ENCODE data around the gene NME3. TPM values are rescaled to one million over a fixed set of nuclear protein-coding genes. Genes with fewer than 3 reads are reported as not detected.

NME3 gene
- total and polyA plus RNA-seq, 2 of the 4 experiments (the other 2 are of a cell fraction): 12.7 to 41.2 TPM

DNA sequence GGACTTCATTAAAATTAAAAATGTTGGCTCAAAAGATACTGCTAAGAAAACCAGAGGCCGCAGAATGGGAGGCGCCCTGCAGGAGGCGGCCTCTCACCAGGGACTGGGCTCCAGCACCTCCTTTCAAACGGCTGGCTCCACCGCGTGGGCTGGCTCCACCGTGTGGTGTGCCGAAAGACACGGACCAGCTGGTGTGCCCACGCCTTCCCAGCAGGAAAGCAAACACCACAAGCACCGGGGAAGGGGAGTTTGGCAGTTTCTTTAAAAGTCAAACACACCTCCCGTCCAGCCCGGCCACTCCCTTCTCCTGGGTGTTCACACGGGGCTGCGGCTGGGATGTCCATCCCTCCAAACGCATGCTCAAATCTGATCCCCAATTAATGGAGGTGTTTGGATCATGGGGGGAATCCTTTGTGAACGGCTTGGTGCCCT is 41.4 kb upstream of the NME3 start:
- no peak overlapping the region for H3K23ac ChIP-seq (ENCODE audit: low read depth, low read length)
- no peak overlapping the region for H4K91ac ChIP-seq (ENCODE audit: insufficient read depth, low read depth, low read length)
- no CpG with 5 or more reads among the region's 17 CpGs for WGBS, 2 experiments (ENCODE audit: extremely low coverage in 2 of 2, insufficient read length in 1 of 2)
- H3K79me1 ChIP-seq (ENCODE audit: low read depth in 1 of 2, low read length in 2 of 2): 0 out of 4 replicates have a peak, but pooled peaks cover 0 to 2% of the 10 kb centered on the region in 2 experiments
- H4K20me1 ChIP-seq (ENCODE audit: insufficient read depth, low read length): no peaks in the 10 kb centered on the region
- no peaks in the 10 kb centered on the region for H3K27me3 ChIP-seq (ENCODE audit: control insufficient read depth, insufficient read depth, low read length)
- dilution Hi-C loops (cut with HindIII; ENCODE audit: low sequenced_read_pairs, unreplicated experiment): no loop called here
- peaks cover 4% of the 10 kb centered on the region; the same call in 1 of the 2 replicates for H3K4me1 ChIP-seq (ENCODE audit: control insufficient read depth, insufficient read depth, low read length)
- CTCF ChIA-PET: interaction anchor here (0.7 to 0.8 kb wide), 2 partner anchors 130 to 152 kb away, joined by 3 to 4 read pairs; partner anchors contain the start of genes MSRB1 and RPS2
- POLR2A ChIA-PET (ENCODE audit: unreplicated experiment): no interaction called here
- H2BK20ac ChIP-seq (ENCODE audit: low read depth, low read length): no peak overlapping the region
- H3K9me1 ChIP-seq (ENCODE audit: insufficient read depth, low read length): peaks cover 2% of the 10 kb centered on the region; the same call in 1 of the 2 replicates
- H4K8ac ChIP-seq (ENCODE audit: low read depth in 2 of 2, low read length in 2 of 2): peak overlapping the region in 1 of 2 experiments; percentile 8; a peak in 1 of 4 replicates
- no peak overlapping the region for H3K56ac ChIP-seq (ENCODE audit: extremely low read depth, insufficient read depth, low read length)
- H3K18ac ChIP-seq (ENCODE audit: low read depth, low read length): no peak overlapping the region
- H3K36me3 ChIP-seq (ENCODE audit: control insufficient read depth, insufficient read depth, low read length): peaks cover 23% of the 10 kb centered on the region; the same call in 1 of the 2 replicates
- H2AK9ac ChIP-seq (replicated peaks; ENCODE audit: low read depth, low read length, poor library complexity): peak overlapping the region; percentile 25
- peak; percentile 85 for DNase-seq
- no peak overlapping the region for H4K5ac ChIP-seq (ENCODE audit: low read depth, low read length)
- in situ Hi-C loops (cut with MboI; ENCODE audit: low sequenced_read_pairs): no loop called here
- peak overlapping the region; percentile 84 for H2AFZ ChIP-seq (replicated peaks; ENCODE audit: low read length, poor library complexity)
- H2AK5ac ChIP-seq (ENCODE audit: low read depth, low read length): 0 out of 2 replicates have a peak overlapping the region, but pooled peaks have one; percentile 3
- H3K4me2 ChIP-seq (ENCODE audit: low read depth, low read length): peak overlapping the region; percentile 65
- peak; percentile 100 for ATAC-seq (ENCODE audit: low read depth)
- peak overlapping the region; percentile 9; the same call in 1 of the 2 replicates for H3K4ac ChIP-seq (ENCODE audit: low read depth, low read length)
- H2BK120ac ChIP-seq (ENCODE audit: low read depth, low read length): no peak overlapping the region
- intact Hi-C loops (cut with micrococcal nuclease): loop anchor here (1.0 kb wide), 1 partner anchor 117 kb away; no protein-coding TSS in a partner anchor
- no peak overlapping the region for H2BK15ac ChIP-seq (ENCODE audit: low read depth, low read length)
- H3K9me3 ChIP-seq (ENCODE audit: control insufficient read depth, insufficient read depth, low read length): no peaks in the 10 kb centered on the region
- no TSS peak for BruUV-seq (replicated peaks)
- H3K4me3 ChIP-seq (ENCODE audit: insufficient read depth, low read depth, low read length): no peak overlapping the region
- H3K9ac ChIP-seq (ENCODE audit: low read depth, low read length): no peak overlapping the region
- peak overlapping the region; percentile 19; the same call in 1 of the 2 replicates for H3K27ac ChIP-seq (ENCODE audit: insufficient read depth, low read length)
- no peak overlapping the region for H3K14ac ChIP-seq (replicated peaks; ENCODE audit: low read depth, low read length)
- H2BK5ac ChIP-seq (ENCODE audit: low read depth, low read length, poor library complexity, severe bottlenecking): no peak overlapping the region
- TF ChIP-seq ELK1 (IDR thresholded peaks at IDR 0.05; ENCODE audit: borderline replicate concordance, low read depth, low read length) (no peak), NFE2L2 (IDR thresholded peaks at IDR 0.05; ENCODE audit: low read depth, low read length) (no peak), SMC3 (IDR thresholded peaks at IDR 0.05; ENCODE audit: low read depth, low read length) (peak; percentile 57), MAZ (IDR thresholded peaks at IDR 0.05; ENCODE audit: borderline replicate concordance, low read depth, low read length) (peak; percentile 30; the same call in 1 of the 2 replicates), CHD1 (IDR thresholded peaks at IDR 0.05; ENCODE audit: low read depth, low read length) (no peak), MAFK (IDR thresholded peaks at IDR 0.05; ENCODE audit: low read depth, low read length) (no peak), BHLHE40 (IDR thresholded peaks at IDR 0.05; ENCODE audit: low read depth, low read length) (peak; percentile 32; the same call in 1 of the 2 replicates), MXI1 (IDR thresholded peaks at IDR 0.05; ENCODE audit: borderline replicate concordance, low read depth, low read length) (peak; percentile 96), POLR2A (IDR thresholded peaks at IDR 0.05; ENCODE audit: low read depth, low read length) (no peak), RCOR1 (IDR thresholded peaks at IDR 0.05; ENCODE audit: insufficient replicate concordance, low read length) (no peak), CEBPB (IDR thresholded peaks at IDR 0.05; ENCODE audit: low read depth, low read length) (no peak), FOS (IDR thresholded peaks at IDR 0.05; ENCODE audit: low read depth, low read length) (no peak), RFX5 (IDR thresholded peaks at IDR 0.05; ENCODE audit: low read depth, low read length) (no peak)
- TF ChIP-seq, protein P1, sequence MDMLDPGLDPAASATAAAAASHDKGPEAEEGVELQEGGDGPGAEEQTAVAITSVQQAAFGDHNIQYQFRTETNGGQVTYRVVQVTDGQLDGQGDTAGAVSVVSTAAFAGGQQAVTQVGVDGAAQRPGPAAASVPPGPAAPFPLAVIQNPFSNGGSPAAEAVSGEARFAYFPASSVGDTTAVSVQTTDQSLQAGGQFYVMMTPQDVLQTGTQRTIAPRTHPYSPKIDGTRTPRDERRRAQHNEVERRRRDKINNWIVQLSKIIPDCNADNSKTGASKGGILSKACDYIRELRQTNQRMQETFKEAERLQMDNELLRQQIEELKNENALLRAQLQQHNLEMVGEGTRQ (IDR thresholded peaks at IDR 0.05; ENCODE audit: low read depth, low read length): peak; percentile 37; the same call in 1 of the 2 replicates
- TF ChIP-seq, protein P2, sequence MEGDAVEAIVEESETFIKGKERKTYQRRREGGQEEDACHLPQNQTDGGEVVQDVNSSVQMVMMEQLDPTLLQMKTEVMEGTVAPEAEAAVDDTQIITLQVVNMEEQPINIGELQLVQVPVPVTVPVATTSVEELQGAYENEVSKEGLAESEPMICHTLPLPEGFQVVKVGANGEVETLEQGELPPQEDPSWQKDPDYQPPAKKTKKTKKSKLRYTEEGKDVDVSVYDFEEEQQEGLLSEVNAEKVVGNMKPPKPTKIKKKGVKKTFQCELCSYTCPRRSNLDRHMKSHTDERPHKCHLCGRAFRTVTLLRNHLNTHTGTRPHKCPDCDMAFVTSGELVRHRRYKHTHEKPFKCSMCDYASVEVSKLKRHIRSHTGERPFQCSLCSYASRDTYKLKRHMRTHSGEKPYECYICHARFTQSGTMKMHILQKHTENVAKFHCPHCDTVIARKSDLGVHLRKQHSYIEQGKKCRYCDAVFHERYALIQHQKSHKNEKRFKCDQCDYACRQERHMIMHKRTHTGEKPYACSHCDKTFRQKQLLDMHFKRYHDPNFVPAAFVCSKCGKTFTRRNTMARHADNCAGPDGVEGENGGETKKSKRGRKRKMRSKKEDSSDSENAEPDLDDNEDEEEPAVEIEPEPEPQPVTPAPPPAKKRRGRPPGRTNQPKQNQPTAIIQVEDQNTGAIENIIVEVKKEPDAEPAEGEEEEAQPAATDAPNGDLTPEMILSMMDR (conservative IDR thresholded peaks at IDR 0.05; ENCODE audit: low read depth, low read length): peak; percentile 87
